ENCODE results near the gene C3orf49.

C3orf49 gene

DNA sequence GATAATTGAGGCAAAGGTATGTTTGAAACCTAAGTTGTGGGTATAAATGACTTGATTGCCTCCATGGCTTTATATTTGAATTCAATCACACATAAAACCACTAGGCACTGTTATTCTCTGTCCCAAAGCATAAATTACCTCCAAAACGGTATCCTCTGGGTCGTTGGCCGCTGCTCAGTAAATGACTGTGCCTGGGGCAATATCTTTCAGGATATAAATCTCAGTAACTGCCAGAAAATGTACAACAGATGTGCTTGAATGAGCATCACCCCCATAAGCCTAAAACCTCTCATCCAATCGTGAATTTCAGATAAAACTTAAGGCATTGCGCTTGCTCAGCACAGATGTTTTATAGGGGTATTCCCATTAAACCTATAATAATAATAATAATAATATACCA lies 19.0 kb upstream of the C3orf49 start:
- TF ChIP-seq, protein P1, sequence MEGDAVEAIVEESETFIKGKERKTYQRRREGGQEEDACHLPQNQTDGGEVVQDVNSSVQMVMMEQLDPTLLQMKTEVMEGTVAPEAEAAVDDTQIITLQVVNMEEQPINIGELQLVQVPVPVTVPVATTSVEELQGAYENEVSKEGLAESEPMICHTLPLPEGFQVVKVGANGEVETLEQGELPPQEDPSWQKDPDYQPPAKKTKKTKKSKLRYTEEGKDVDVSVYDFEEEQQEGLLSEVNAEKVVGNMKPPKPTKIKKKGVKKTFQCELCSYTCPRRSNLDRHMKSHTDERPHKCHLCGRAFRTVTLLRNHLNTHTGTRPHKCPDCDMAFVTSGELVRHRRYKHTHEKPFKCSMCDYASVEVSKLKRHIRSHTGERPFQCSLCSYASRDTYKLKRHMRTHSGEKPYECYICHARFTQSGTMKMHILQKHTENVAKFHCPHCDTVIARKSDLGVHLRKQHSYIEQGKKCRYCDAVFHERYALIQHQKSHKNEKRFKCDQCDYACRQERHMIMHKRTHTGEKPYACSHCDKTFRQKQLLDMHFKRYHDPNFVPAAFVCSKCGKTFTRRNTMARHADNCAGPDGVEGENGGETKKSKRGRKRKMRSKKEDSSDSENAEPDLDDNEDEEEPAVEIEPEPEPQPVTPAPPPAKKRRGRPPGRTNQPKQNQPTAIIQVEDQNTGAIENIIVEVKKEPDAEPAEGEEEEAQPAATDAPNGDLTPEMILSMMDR (IDR thresholded peaks at IDR 0.05; ENCODE audit: low read depth, low read length) = no peak

GRCh38 chr3:63803911-63804310 lies 15.2 kb upstream of the C3orf49 start:
- no peak overlapping the region for H3K4me3 ChIP-seq (ENCODE audit: low read depth, low read length)
- TF ChIP-seq, protein P1 (IDR thresholded peaks at IDR 0.05; ENCODE audit: low read depth, low read length) = no peak

More for the DNA sequence above, 19.0 kb upstream of the C3orf49 start:
- H3K4me3 ChIP-seq (ENCODE audit: low read depth, low read length) = no peak overlapping the region

DNA sequence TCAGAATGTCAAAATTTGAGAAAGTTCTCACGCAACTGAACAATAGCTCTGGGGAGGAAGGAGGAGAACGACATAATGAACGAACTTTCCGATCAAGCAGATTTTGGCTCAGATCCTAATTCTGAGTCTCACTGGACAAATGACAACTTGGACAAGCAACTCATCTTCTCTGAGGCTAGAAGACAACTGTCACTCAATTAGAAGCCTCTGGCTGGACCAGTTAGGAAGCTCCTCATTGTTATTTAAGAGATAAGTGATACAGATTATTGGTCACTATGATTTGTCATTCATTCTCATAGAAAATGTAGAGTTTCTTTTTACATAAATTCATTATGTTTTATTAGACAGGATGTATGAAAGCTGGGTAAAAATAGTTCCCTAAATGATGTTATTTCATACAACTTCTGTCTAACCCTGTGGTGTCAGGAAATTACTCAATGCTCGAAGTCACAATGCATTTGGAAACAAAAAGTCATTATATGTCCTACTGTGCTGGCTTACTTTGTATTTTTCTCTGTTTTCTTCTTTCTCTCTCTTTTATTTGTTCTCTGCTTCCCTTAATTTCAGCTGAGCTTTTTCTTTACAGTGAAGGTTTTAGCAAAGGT lies 11.0 kb upstream of the C3orf49 start:
- TF ChIP-seq, protein P1 (IDR thresholded peaks at IDR 0.05; ENCODE audit: low read depth, low read length) = no peak

DNA sequence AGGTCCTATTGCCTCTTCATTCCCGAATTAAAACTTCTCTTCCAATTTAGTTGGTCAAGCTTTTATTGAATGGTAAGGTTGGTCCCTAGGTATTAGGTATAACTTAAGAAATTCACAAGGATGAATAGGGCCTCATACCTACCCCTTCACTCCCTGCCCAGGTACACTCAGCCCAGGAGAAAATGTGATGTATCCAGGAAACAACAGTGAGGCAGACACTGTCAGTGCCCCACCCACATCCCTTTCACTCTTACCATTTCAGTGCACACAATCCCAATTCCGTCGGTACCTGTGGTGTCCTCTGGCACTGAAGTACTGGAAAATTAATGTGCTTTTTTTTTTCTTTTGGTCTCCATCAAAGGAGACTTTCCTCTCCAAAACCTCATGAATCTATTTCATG lies 10.5 kb upstream of the C3orf49 start:
- TF ChIP-seq, protein P1 (IDR thresholded peaks at IDR 0.05; ENCODE audit: low read depth, low read length) = no peak
- H3K4me3 ChIP-seq (ENCODE audit: low read depth, low read length) = no peak overlapping the region

More for the DNA sequence above, 11.0 kb upstream of the C3orf49 start:
- no peak overlapping the region for H3K4me3 ChIP-seq (ENCODE audit: low read depth, low read length)

GRCh38 chr3:63809607-63810006 lies 9.5 kb upstream of the C3orf49 start:
- TF ChIP-seq, protein P1 (IDR thresholded peaks at IDR 0.05; ENCODE audit: low read depth, low read length) = no peak
- H3K4me3 ChIP-seq (ENCODE audit: low read depth, low read length) = no peak overlapping the region

GRCh38 chr3:63814237-63814636 lies 4.9 kb upstream of the C3orf49 start:
- H3K4me3 ChIP-seq (ENCODE audit: low read depth, low read length) = no peak overlapping the region
- TF ChIP-seq, protein P1 (IDR thresholded peaks at IDR 0.05; ENCODE audit: low read depth, low read length) = no peak

DNA sequence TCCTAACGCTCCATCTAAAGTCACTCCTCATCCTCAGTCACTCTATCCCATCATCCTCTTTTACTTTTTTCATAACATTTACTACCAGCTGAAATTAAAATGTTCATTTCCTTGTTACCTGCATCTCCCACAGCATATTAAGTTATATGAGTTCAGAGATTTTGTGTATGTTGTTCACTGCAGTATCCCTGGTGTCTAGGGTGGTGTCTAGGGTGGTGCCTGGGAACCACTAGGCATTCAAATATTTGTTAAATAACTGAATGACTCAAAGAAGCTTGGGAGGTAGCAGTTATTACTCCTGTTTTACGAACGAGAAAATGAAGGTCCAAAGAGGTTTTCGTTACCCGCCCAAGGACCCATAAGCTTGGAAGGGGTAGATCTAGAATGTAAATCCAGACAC lies 1.9 kb upstream of the C3orf49 start:
- no peak overlapping the region for H3K4me3 ChIP-seq (ENCODE audit: low read depth, low read length)

More for the DNA sequence above, 1.9 kb upstream of the C3orf49 start:
- TF ChIP-seq, protein P1 (IDR thresholded peaks at IDR 0.05; ENCODE audit: low read depth, low read length) = no peak
